K562 (cell line): ENCODE data around the gene TKT. TPM values are rescaled to one million over a fixed set of nuclear protein-coding genes. Genes with fewer than 3 reads are reported as not detected.

Experiments
- DMBX1 ChIP-seq: fragments of 250-450 bp; sonication (Bioruptor Pico); IDR thresholded peaks from 2 replicates; pipeline ENCODE4 v1.8.0; 2022; ENCODE audit warnings: inconsistent platforms, mild to moderate bottlenecking, moderate library complexity, borderline replicate concordance
- E2F8 ChIP-seq: fragments of 450-650 bp; IDR thresholded peaks from 2 replicates; pipeline ENCODE4 v1.7.1; 2018; ENCODE audit warnings: mild to moderate bottlenecking, low read depth; ENCODE audit not compliant: partially characterized antibody
- GATAD2B ChIP-seq: fragments of 450-650 bp; IDR thresholded peaks from 2 replicates; pipeline ENCODE4 v1.6.1; 2017; ENCODE audit warnings: mild to moderate bottlenecking, borderline replicate concordance
- HCFC1 ChIP-seq: IDR thresholded peaks from 2 replicates; pipeline ENCODE4 v1.6.1; 2012; ENCODE audit warnings: low read depth, low read length, improper control_type of control experiment
- HDGF ChIP-seq: fragments of 450-650 bp; IDR thresholded peaks from 2 replicates; pipeline ENCODE4 v1.6.1; 2016
- IFI16 ChIP-seq: fragments of 250-450 bp; sonication (Bioruptor Pico); IDR thresholded peaks from 2 replicates; pipeline ENCODE4 v2.1.2; 2022; ENCODE audit warnings: mild to moderate bottlenecking, inconsistent platforms
- MBD1 ChIP-seq: fragments of 250-450 bp; sonication (Bioruptor Pico); IDR thresholded peaks from 2 replicates; pipeline ENCODE4 v1.8.0; 2022; ENCODE audit warnings: inconsistent platforms
- NR2F6 ChIP-seq: fragments of 450-650 bp; formaldehyde crosslinking; IDR thresholded peaks from 2 replicates; pipeline ENCODE4 v1.4.0; 2020; ENCODE audit warnings: mild to moderate bottlenecking
- PHB ChIP-seq: fragments of 250-450 bp; sonication (Bioruptor Pico); IDR thresholded peaks from 2 replicates; pipeline ENCODE4 v1.5.0; 2021
- PHF8 ChIP-seq: fragments of 200-600 bp; sonication (generic); IDR thresholded peaks from 2 replicates; pipeline ENCODE4 v1.6.1; 2012; ENCODE audit warnings: mixed run types, mild to moderate bottlenecking, inconsistent platforms, low read length, moderate library complexity, borderline replicate concordance
- SP1 ChIP-seq: sonication (generic); formaldehyde crosslinking; IDR thresholded peaks from 2 replicates; pipeline ENCODE4 v1.8.1; 2022; ENCODE audit warnings: mild to moderate bottlenecking, missing genetic modification reagents
- TOE1 ChIP-seq, 2 experiments: fragments of 450-650 bp in 1 of 2; sonication (generic) in 1 of 2; formaldehyde crosslinking in 1 of 2; IDR thresholded peaks; 2 replicates each; pipeline versions ENCODE4 v1.7.1 to v1.8.0; 2016 to 2022; ENCODE audit warnings: borderline replicate concordance in 2 of 2, mild to moderate bottlenecking in 2 of 2, antibody characterized with exemption in 1 of 2, inconsistent platforms in 1 of 2, low read depth in 1 of 2, missing genetic modification reagents in 1 of 2, moderate library complexity in 1 of 2
- XRCC5 ChIP-seq: fragments of 200-400 bp; formaldehyde crosslinking; IDR thresholded peaks from 2 replicates; pipeline ENCODE4 v1.6.1; 2017; ENCODE audit warnings: low read depth, mild to moderate bottlenecking, low read length
- ZBTB2 ChIP-seq: fragments of 450-650 bp; IDR thresholded peaks from 2 replicates; pipeline ENCODE4 v1.6.1; 2016; ENCODE audit warnings: antibody characterized with exemption
- ZFP30 ChIP-seq: fragments of 250-450 bp; sonication (Bioruptor Pico); IDR thresholded peaks from 2 replicates; pipeline ENCODE4 v1.8.0; 2022; ENCODE audit warnings: moderate library complexity, mild to moderate bottlenecking, inconsistent platforms, borderline replicate concordance
- ZFP36 ChIP-seq: fragments of 150-350 bp; IDR thresholded peaks from 2 replicates; pipeline ENCODE4 v1.6.1; 2018; ENCODE audit warnings: low read length, low read depth; ENCODE audit not compliant: partially characterized antibody
- ZFP91 ChIP-seq: sonication (generic); formaldehyde crosslinking; IDR thresholded peaks from 2 replicates; pipeline ENCODE4 v1.8.0; 2022; ENCODE audit warnings: mild to moderate bottlenecking, missing genetic modification reagents
- ZNF644 ChIP-seq: fragments of 200-800 bp; sonication (Bioruptor generic); IDR thresholded peaks from 2 replicates; pipeline ENCODE4 v1.6.1; 2016; ENCODE audit warnings: low read depth, missing genetic modification characterization, missing compliant biosample characterization
- ZSCAN32 ChIP-seq: fragments of 450-650 bp; formaldehyde crosslinking; IDR thresholded peaks from 2 replicates; pipeline ENCODE4 v1.4.0; 2020; ENCODE audit warnings: mild to moderate bottlenecking, moderate library complexity
- polyA plus RNA-seq, 8 experiments: library from polyadenylated mRNA; depleted of rRNA in 4 of 8; stranded (reverse) in 5 of 8; unstranded in 3 of 8; fragments of >200 nt; fragmentation: Nextera tagmentation in 2 of 8; fragmentation: Illumina TruSeq in 1 of 8; extraction: Ambion mirVana in 2 of 8; extraction: Trizol in 1 of 8; gene quantifications; 2 replicates each; pipeline versions ENCODE4 v1.2.1 to v1.2.3, GENCODE V29; 2011 to 2014; ENCODE audit warnings: inconsistent platforms in 1 of 8, missing spikeins in 1 of 8
- total RNA-seq, 7 experiments: library from RNA; depleted of rRNA in 6 of 7; stranded (reverse); fragments of >200 nt in 6 of 7; fragmentation: Illumina TruSeq in 2 of 7; extraction: Trizol in 2 of 7; gene quantifications; 2 replicates each; pipeline versions ENCODE4 v1.2.1 to v1.2.3, GENCODE V29; 2011 to 2021; ENCODE audit warnings: low replicate concordance in 1 of 7

Gene TKT
- total and polyA plus RNA-seq, 9 of the 15 experiments (the other 6 are each of a cell fraction or from before 2014, with no cell fraction given) = 58.1 to 401 (median 187) TPM

GRCh38 chr3:53255775-53256703 lies at the start of gene TKT (continued):
- TF ChIP-seq MBD1 (no peak), TOE1 (IDR thresholded peaks at IDR 0.05; ENCODE audit: borderline replicate concordance) (peak; percentile 60; the same call in 1 of the 2 replicates), TOE1 (CRISPR knock-in tag; IDR thresholded peaks at IDR 0.05; ENCODE audit: borderline replicate concordance, low read depth) (no peak), ZBTB2 (no peak), HCFC1 (no peak), HDGF (peak; percentile 95), E2F8 (no peak), ZFP91 (CRISPR knock-in tag) (no peak), NR2F6 (CRISPR knock-in tag) (no peak), PHF8 (peak; percentile 49; the same call in 1 of the 2 replicates), ZNF644 (tag) (no peak), GATAD2B (0 out of 2 replicates have a peak, but pooled peaks have one; percentile 5), SP1 (CRISPR knock-in tag) (peak; percentile 60; the same call in 1 of the 2 replicates), PHB (CRISPR knock-in tag) (no peak), ZFP36 (peak; percentile 84), IFI16 (no peak), ZSCAN32 (CRISPR knock-in tag) (no peak), ZFP30 (CRISPR knock-in tag) (no peak), XRCC5 (0 out of 2 replicates have a peak, but pooled peaks have one; percentile 26), DMBX1 (CRISPR knock-in tag) (peak; percentile 52)
